ENCODE measurements around the gene NFATC3.

- TF ChIP-seq POLR2A (IDR thresholded peaks at IDR 0.05): no peak
- TF ChIP-seq CTCF (IDR thresholded peaks at IDR 0.05): no peak
Observed at GRCh38 chr16:68267612-68268405, 182.6 kb downstream of the NFATC3 start.

All from uterus (tissue), 2 donors.